Activated CD4-positive, alpha-beta T cell treated with anti-CD3 and anti-CD28 coated beads, Interleukin-2, amount 10 ng/mL, durations not matched to agents 7 days and 5 days (primary cell): ENCODE results near the gene DXO. TPM values are rescaled to one million over a fixed set of nuclear protein-coding genes. Genes with fewer than 3 reads are reported as not detected.
"Not testable (repeated sequence)": the region's sequence is repeated elsewhere in the genome, so short reads cannot be mapped to it uniquely, and the experiment has no call there.

Experiments used
- CTCF ChIA-PET: fragments of 350-600 bp; sonication (Branson Sonifier 250); formaldehyde crosslinking; loops from one replicate; lab custom pipeline; 2021; ENCODE audit warnings: antibody characterized with exemption; lab: Charles Lee
- POLR2A ChIA-PET: fragments of 350-600 bp; sonication (Branson Sonifier 250); formaldehyde crosslinking; loops from one replicate; lab custom pipeline; 2021; ENCODE audit warnings: antibody characterized with exemption; lab: Charles Lee
- DNase-seq: peaks from one replicate; pipeline ENCODE4 v3.0.0-alpha.2; 2020
- H3K27ac Mint-ChIP-seq: one replicate; pipeline ENCODE4 v1.8.0; 2021; ENCODE audit warnings: mild to moderate bottlenecking, moderate library complexity, mixed read lengths
- H3K27me3 Mint-ChIP-seq: one replicate; pipeline ENCODE4 v1.8.0; 2021; ENCODE audit warnings: mixed read lengths
- H3K36me3 Mint-ChIP-seq: one replicate; pipeline ENCODE4 v1.8.0; 2021; ENCODE audit warnings: low read depth, mixed read lengths
- H3K4me1 Mint-ChIP-seq: one replicate; pipeline ENCODE4 v1.8.0; 2021; ENCODE audit warnings: mixed read lengths
- H3K4me3 Mint-ChIP-seq: one replicate; pipeline ENCODE4 v1.8.0; 2021; ENCODE audit warnings: mild to moderate bottlenecking, moderate library complexity, mixed read lengths
- H3K9me3 Mint-ChIP-seq: one replicate; pipeline ENCODE4 v1.8.0; 2021; ENCODE audit warnings: mixed read lengths
- total RNA-seq, 2 experiments: library from RNA; stranded (reverse); gene quantifications; one replicate each; pipeline ENCODE4 v1.2.3, GENCODE V29; 2021

DXO gene
- total RNA-seq = 10 to 100 TPM; 20.4 to 21.8 TPM

- H3K4me1 Mint-ChIP-seq = peaks cover 37% of the 10 kb centered on the region
- peak within 1 kb of the TSS; percentile 99 for H3K27ac Mint-ChIP-seq
- peak within 1 kb of the TSS; percentile 90 for H3K4me3 Mint-ChIP-seq
- POLR2A ChIA-PET = interaction anchor here (0.6 kb wide), 2 partner anchors 141 to 346 kb away, joined by 3 to 5 read pairs; no protein-coding TSS in a partner anchor
- CTCF ChIA-PET = interaction anchor here (0.7 to 4.6 kb wide), 4 partner anchors 13 to 109 kb away, joined by 3 to 19 read pairs (median 4); partner anchors contain the start of genes NELFE and SKIC2
- peaks cover 3% of the 10 kb centered on the region for H3K9me3 Mint-ChIP-seq
- no peaks in the 10 kb centered on the region for H3K27me3 Mint-ChIP-seq
- H3K36me3 Mint-ChIP-seq = peaks cover 28% of the 10 kb centered on the region
- peak; percentile 98 for DNase-seq
Measured at GRCh38 chr6:31971993-31972708, at the start of gene DXO. DXO (minus strand) TSS chr6:31972138; CDS start chr6:31971675, 463 bp downstream.

GRCh38 chr6:32014547-32014946, 42.6 kb upstream of the DXO start, which contains the start of gene C4B:
C4B (plus strand) TSS chr6:32014795; CDS start chr6:32014846, 51 bp downstream.
- CTCF ChIA-PET, H3K27me3 Mint-ChIP-seq: not testable (repeated sequence)

DNA sequence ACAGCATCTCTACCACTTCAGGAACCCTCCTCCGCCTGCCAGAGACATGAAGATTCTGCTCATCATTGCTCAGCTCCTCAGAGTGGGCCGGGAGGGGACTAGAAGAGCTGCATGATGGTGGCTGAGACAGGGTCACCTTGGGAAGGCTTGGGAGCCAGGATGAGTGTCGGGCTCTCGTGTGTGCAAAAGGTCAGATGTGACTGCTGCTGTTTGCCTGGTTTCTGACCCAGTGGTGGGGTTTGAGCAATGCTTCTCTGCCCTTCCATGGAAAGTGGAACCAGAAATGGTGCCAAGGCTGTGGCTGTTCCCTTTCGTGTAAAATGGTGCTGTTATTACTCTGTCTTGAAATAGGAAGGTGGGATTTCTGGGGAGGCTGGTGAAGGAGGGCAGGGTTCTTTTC, 41.8 kb upstream of the DXO start:
- H3K36me3 Mint-ChIP-seq, H3K27me3 Mint-ChIP-seq, CTCF ChIA-PET, H3K27ac Mint-ChIP-seq, H3K9me3 Mint-ChIP-seq, H3K4me3 Mint-ChIP-seq, POLR2A ChIA-PET, DNase-seq, H3K4me1 Mint-ChIP-seq: not testable (repeated sequence)

More at GRCh38 chr6:32014547-32014946, 42.6 kb upstream of the DXO start, which contains the start of gene C4B:
- H3K4me3 Mint-ChIP-seq, H3K27ac Mint-ChIP-seq, H3K36me3 Mint-ChIP-seq, H3K9me3 Mint-ChIP-seq, H3K4me1 Mint-ChIP-seq, POLR2A ChIA-PET, DNase-seq: not testable (repeated sequence)

- H3K27ac Mint-ChIP-seq, CTCF ChIA-PET, DNase-seq: not testable (repeated sequence)
Measured at GRCh38 chr6:32012941-32013617, 41.1 kb upstream of the DXO start.

DNA sequence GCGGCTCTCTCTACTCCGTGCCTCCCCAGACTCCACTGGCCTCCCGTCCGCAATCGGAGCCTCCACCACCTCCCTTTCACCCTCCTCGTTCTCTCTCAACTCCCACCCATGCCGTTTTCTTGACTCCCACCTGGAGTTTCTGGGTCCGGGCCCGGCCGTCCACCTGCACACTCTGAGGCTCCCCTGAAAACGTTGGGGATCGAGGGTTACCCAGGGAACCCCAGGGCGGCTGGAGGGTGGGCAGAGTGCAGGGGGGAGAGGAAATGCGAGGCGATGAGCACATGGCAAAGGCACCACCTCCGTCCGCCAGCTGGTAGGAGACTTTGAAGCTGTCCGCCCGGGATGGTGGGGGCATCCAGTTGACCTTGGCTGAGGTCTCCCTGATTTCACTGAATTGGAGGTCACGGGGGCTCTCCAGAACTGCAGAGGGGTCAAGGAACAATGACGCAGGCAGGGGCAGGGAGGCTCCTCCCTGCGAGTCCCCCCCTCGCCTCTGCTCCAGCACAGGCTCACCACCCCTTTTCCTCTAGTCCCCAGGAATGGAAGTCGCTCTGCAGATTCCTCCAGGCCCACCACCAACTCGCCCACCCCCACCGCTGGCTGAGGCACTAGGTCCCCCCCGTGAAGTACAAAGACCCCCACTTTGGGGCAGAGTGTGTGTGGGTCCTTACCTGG, 39.1 kb upstream of the DXO start:
- DNase-seq = peak; percentile 4
- H3K36me3 Mint-ChIP-seq, CTCF ChIA-PET, H3K9me3 Mint-ChIP-seq, H3K4me1 Mint-ChIP-seq, POLR2A ChIA-PET, H3K4me3 Mint-ChIP-seq, H3K27ac Mint-ChIP-seq, H3K27me3 Mint-ChIP-seq: not testable (repeated sequence)

More at GRCh38 chr6:32012941-32013617, 41.1 kb upstream of the DXO start:
- H3K4me1 Mint-ChIP-seq, H3K9me3 Mint-ChIP-seq, H3K27me3 Mint-ChIP-seq, POLR2A ChIA-PET, H3K4me3 Mint-ChIP-seq, H3K36me3 Mint-ChIP-seq: not testable (repeated sequence)

DNA sequence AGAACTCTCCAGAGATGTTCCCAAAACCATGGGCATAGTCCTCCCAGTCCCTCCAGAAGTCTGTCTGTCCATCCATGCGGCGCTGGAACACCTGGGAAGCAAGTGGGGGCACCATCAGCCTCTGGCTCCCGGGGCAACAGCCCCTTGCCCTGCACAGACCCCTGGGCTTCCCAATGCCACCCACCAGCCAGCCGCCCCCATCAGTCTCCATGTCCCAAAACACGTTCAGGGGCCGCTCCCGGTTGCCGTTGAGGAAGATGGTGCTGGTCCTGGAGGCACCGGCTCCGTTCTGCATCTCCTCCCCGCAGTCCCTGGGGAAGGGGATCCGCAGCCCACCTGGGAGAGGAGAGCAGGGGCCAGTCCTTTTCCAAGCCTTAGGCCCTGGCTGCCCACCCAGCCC, 37.6 kb upstream of the DXO start:
- H3K9me3 Mint-ChIP-seq, H3K4me3 Mint-ChIP-seq, H3K27me3 Mint-ChIP-seq, H3K36me3 Mint-ChIP-seq, H3K4me1 Mint-ChIP-seq, H3K27ac Mint-ChIP-seq, CTCF ChIA-PET, DNase-seq, POLR2A ChIA-PET: not testable (repeated sequence)

DNA sequence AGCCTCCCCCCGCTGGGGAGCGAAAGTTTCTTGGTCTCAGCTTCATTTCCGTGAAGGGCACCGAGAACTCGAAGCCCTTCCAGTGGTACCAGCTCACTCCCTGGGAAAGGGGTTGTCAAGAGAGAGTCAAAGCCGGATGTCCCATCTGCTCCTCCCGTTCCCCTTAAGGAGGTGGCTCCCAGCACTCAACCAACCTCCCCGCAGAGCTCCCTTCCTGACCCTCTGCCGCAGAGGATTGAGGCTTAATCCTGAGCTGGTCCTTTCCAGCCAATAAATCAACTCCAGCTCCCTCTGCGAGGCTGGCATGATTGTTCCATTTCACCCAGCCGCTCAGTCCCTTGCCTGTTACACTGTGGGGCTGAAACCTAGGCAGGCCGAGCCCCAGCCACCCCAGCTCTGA, 36.7 kb upstream of the DXO start:
- H3K9me3 Mint-ChIP-seq, H3K4me3 Mint-ChIP-seq, CTCF ChIA-PET, DNase-seq, H3K4me1 Mint-ChIP-seq, H3K27me3 Mint-ChIP-seq, H3K27ac Mint-ChIP-seq, POLR2A ChIA-PET, H3K36me3 Mint-ChIP-seq: not testable (repeated sequence)

DNA sequence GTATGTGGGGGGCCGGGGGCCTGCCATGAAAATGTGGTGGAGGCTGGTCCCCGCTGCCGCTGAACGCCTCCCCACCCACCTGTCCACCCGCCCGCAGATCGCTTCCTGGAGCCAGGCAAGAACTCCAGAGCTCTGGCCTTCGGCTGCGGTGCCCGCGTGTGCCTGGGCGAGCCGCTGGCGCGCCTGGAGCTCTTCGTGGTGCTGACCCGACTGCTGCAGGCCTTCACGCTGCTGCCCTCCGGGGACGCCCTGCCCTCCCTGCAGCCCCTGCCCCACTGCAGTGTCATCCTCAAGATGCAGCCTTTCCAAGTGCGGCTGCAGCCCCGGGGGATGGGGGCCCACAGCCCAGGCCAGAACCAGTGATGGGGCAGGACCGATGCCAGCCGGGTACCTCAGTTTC, 36.1 kb upstream of the DXO start:
- H3K36me3 Mint-ChIP-seq, H3K4me1 Mint-ChIP-seq, POLR2A ChIA-PET, DNase-seq, CTCF ChIA-PET, H3K27ac Mint-ChIP-seq, H3K9me3 Mint-ChIP-seq, H3K4me3 Mint-ChIP-seq, H3K27me3 Mint-ChIP-seq: not testable (repeated sequence)

DNA sequence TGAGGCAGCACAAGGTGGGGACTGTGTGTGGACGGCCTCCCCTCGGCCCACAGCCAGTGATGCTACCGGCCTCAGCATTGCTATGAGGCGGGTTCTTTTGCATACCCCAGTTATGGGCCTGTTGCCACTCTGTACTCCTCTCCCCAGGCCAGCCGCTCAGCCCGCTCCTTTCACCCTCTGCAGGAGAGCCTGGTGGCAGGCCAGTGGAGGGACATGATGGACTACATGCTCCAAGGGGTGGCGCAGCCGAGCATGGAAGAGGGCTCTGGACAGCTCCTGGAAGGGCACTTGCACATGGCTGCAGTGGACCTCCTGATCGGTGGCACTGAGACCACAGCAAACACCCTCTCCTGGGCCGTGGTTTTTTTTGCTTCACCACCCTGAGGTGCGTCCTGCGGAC, 35.1 kb upstream of the DXO start:
- CTCF ChIA-PET, DNase-seq: not testable (repeated sequence)

DNA sequence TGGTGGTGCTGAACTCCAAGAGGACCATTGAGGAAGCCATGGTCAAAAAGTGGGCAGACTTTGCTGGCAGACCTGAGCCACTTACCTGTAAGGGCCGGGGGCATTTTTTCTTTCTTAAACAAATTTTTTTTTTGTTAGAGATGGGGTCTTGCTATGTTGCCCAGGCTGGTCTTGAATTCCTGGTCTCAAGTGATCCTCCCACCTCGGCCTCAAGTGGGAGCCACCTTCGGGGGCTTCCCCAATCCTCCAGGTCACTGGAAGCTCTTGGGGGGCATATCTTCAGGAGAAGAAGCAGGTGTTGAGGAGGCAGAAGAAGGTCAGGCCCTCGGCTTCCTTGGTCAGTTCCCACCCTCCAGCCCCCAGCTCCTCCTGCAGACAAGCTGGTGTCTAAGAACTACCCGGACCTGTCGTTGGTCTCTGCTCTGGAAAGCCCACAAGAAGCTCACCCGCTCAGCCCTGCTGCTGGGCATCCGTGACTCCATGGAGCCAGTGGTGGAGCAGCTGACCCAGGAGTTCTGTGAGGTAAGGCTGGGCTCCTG, 34.1 kb upstream of the DXO start:
- H3K4me3 Mint-ChIP-seq, H3K27ac Mint-ChIP-seq, H3K4me1 Mint-ChIP-seq, DNase-seq, H3K36me3 Mint-ChIP-seq, POLR2A ChIA-PET, H3K9me3 Mint-ChIP-seq, H3K27me3 Mint-ChIP-seq, CTCF ChIA-PET: not testable (repeated sequence)

More for the DNA sequence above, 35.1 kb upstream of the DXO start:
- H3K9me3 Mint-ChIP-seq, H3K4me1 Mint-ChIP-seq, H3K27me3 Mint-ChIP-seq, H3K27ac Mint-ChIP-seq, POLR2A ChIA-PET, H3K36me3 Mint-ChIP-seq, H3K4me3 Mint-ChIP-seq: not testable (repeated sequence)

DNA sequence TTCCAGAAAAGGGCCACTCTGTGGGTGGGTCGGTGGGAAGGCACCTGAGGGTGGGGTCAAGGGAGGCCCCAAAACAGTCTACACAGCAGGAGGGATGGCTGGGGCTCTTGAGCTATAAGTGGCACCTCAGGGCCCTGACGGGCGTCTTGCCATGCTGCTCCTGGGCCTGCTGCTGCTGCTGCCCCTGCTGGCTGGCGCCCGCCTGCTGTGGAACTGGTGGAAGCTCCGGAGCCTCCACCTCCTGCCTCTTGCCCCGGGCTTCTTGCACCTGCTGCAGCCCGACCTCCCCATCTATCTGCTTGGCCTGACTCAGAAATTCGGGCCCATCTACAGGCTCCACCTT, 33.6 kb upstream of the DXO start:
- CTCF ChIA-PET, H3K27ac Mint-ChIP-seq, H3K9me3 Mint-ChIP-seq, DNase-seq, H3K4me3 Mint-ChIP-seq, POLR2A ChIA-PET, H3K27me3 Mint-ChIP-seq, H3K36me3 Mint-ChIP-seq, H3K4me1 Mint-ChIP-seq: not testable (repeated sequence)

DNA sequence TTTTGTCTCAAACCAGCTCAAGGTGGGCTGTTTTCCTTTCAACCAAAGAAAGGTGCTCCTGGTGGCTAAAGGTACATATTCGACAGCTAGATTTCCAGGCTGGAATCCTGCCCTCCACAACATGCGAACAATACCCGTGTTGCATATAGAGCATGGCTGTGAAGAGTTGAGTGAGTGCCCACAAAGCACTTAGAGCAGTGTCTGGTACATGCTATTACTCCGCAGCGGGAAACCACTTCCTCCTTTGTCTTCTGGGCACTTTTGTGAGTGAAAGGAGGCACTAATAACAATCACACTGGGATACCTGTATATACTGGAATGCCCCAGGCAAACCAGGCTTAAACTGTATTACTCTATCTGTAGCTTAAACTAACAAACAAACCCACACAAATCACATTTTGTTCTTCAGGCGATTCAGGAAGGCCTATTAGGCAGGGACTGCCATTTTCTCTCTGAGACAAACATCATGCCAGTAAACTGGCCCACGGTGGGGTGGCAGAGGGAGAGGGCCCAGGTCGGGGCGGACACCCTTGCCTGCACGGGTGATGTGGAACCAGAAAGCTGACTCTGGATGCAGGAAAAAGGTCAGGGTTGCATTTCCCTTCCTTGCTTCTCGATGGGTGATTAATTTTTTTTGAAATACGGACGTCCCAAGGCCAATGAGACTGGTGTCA, 33.1 kb upstream of the DXO start:
- H3K4me1 Mint-ChIP-seq, POLR2A ChIA-PET, H3K27ac Mint-ChIP-seq, H3K36me3 Mint-ChIP-seq, H3K4me3 Mint-ChIP-seq, CTCF ChIA-PET, H3K27me3 Mint-ChIP-seq, H3K9me3 Mint-ChIP-seq: not testable (repeated sequence)
- DNase-seq = peak; percentile 3
